ENCODE measurements around the gene CAPN8. TPM values are rescaled to one million over a fixed set of nuclear protein-coding genes. Genes with fewer than 3 reads are reported as not detected.

Gene CAPN8
- total and polyA plus RNA-seq, 2 experiments from 2014 or later, result 0.15 TPM; not detected in 1

DNA sequence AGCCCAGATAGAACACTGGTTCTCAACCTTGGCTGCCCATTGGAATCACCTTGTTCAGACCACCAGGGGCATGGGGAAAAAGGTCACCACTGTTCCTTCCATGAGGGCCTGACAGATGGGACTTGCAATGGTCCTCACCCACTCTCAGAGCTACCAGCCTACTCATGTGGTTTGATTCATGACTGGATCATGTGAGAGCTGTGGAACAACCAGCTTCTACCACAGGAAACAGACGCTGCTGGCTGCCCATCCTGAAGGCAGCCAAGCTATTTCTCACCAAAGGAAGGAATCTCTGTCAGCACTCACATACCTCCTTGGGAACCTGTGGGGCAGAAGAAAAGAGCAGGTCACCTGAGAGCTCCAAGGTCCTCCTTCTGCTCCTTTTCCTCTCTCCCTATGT lies 53.6 kb downstream of the CAPN8 start:
- TF ChIP-seq, protein P1, sequence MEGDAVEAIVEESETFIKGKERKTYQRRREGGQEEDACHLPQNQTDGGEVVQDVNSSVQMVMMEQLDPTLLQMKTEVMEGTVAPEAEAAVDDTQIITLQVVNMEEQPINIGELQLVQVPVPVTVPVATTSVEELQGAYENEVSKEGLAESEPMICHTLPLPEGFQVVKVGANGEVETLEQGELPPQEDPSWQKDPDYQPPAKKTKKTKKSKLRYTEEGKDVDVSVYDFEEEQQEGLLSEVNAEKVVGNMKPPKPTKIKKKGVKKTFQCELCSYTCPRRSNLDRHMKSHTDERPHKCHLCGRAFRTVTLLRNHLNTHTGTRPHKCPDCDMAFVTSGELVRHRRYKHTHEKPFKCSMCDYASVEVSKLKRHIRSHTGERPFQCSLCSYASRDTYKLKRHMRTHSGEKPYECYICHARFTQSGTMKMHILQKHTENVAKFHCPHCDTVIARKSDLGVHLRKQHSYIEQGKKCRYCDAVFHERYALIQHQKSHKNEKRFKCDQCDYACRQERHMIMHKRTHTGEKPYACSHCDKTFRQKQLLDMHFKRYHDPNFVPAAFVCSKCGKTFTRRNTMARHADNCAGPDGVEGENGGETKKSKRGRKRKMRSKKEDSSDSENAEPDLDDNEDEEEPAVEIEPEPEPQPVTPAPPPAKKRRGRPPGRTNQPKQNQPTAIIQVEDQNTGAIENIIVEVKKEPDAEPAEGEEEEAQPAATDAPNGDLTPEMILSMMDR (IDR thresholded peaks at IDR 0.05; ENCODE audit: low read depth, low read length), result no peak
- Histone ChIP-seq H3K9me3 (ENCODE audit: low read depth) (no peaks in the 10 kb centered on the region), H3K4me1 (ENCODE audit: low read depth) (peaks cover 5% of the 10 kb centered on the region), H3K27ac (no peak overlapping the region), H3K36me3 (no peaks in the 10 kb centered on the region), H3K27me3 (no peaks in the 10 kb centered on the region), H3K4me3 (no peak overlapping the region)
- DNase-seq (ENCODE audit: low read depth in 1 of 2, low spot score in 1 of 2), result no peak

DNA sequence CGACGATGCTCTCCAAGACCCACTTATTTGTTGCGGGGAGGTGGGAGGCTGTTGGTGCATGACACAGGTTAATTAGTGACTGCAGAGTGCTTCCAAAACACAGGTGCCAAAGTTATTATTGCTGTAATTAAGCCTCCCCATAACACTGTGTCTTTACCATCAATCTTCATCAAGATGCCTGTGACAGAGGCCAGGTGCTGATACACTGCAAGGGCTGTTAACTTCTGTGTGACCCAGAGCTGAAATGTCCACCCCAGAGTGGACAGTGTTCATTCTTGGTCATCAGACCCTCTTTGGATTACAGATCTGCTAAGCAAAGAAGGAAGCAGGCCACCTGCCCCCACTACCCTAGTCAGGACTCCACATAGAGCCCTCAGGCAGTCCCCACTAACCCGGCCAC lies 55.5 kb downstream of the CAPN8 start:
- DNase-seq (ENCODE audit: low read depth in 1 of 2, low spot score in 1 of 2), result no peak
- Histone ChIP-seq H3K27ac (peak overlapping the region; percentile 4), H3K4me3 (no peak overlapping the region), H3K4me1 (ENCODE audit: low read depth) (peaks cover 5% of the 10 kb centered on the region), H3K9me3 (ENCODE audit: low read depth) (no peaks in the 10 kb centered on the region), H3K36me3 (no peaks in the 10 kb centered on the region), H3K27me3 (no peaks in the 10 kb centered on the region)
- TF ChIP-seq, protein P1 (IDR thresholded peaks at IDR 0.05; ENCODE audit: low read depth, low read length), result no peak

DNA sequence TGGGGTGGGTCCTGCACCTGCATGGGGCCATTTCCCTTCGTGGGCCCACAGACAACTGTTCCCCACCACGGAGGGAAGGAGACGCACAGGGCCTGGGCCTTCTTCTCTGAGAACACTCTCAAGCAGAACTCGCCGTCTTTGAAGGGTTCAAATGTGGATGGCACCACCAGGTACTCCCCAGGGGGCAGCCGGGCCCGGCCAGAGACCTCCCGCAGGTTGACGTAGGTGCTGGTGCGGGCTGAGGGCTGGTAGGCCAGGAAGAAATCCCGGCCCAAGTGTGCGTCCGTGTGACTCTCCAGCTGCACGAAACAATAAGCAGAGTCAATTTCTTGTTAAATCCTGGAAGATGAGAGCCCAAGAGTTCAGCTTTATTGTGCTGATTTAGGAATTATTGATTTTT lies 56.4 kb downstream of the CAPN8 start:
- Histone ChIP-seq H3K4me3 (no peak overlapping the region), H3K36me3 (no peaks in the 10 kb centered on the region), H3K27me3 (no peaks in the 10 kb centered on the region), H3K9me3 (ENCODE audit: low read depth) (no peaks in the 10 kb centered on the region), H3K4me1 (ENCODE audit: low read depth) (peaks cover 5% of the 10 kb centered on the region), H3K27ac (peak overlapping the region; percentile 4)
- TF ChIP-seq, protein P1 (IDR thresholded peaks at IDR 0.05; ENCODE audit: low read depth, low read length), result no peak
- DNase-seq (ENCODE audit: low read depth in 1 of 2, low spot score in 1 of 2), result no peak

DNA sequence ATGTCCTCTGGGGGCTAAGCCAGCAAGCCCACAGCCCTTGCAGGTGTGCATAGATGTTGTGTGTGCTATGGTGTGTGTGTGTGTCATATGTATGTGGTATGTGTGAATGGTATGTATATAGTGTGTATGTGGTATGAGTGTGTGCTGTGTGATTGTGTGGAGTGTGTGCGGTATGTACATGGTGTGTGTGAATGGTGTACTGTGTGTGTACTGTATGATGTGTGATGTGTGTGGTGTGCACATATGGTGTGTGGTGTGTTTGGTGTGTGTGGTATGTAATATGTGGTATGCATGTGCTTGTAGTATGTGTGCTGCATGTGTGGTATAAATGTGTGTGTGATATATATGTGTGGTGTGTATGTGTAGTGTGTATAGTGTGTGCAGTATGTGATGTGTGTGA lies 107.0 kb downstream of the CAPN8 start:
- no peak for DNase-seq (ENCODE audit: low read depth in 1 of 2, low spot score in 1 of 2)
- Histone ChIP-seq H3K4me3 (no peak overlapping the region), H3K36me3 (no peaks in the 10 kb centered on the region), H3K27me3 (no peaks in the 10 kb centered on the region), H3K9me3 (ENCODE audit: low read depth) (no peaks in the 10 kb centered on the region), H3K4me1 (ENCODE audit: low read depth) (no peaks in the 10 kb centered on the region), H3K27ac (no peak overlapping the region)
- TF ChIP-seq, protein P1 (IDR thresholded peaks at IDR 0.05; ENCODE audit: low read depth, low read length), result no peak

DNA sequence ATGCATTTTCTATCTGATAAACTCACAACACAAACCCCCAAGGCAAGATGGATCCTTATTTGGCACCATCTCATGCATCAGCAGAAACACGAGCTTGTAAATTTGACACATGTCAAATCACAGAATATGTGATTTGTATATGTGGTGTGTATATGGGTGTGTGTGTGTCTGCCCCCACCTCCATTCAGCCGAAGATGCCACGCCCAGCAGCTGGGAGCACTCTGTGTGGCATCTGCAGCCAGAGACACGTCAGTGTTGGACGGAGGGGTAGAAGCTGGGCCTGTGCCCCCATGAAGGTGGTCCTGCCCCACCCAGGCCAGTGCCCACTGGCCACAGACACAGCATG lies 108.4 kb downstream of the CAPN8 start:
- TF ChIP-seq, protein P1 (IDR thresholded peaks at IDR 0.05; ENCODE audit: low read depth, low read length), result no peak
- Histone ChIP-seq H3K36me3 (no peaks in the 10 kb centered on the region), H3K4me1 (ENCODE audit: low read depth) (no peaks in the 10 kb centered on the region), H3K4me3 (no peak overlapping the region), H3K27me3 (no peaks in the 10 kb centered on the region), H3K27ac (no peak overlapping the region), H3K9me3 (ENCODE audit: low read depth) (no peaks in the 10 kb centered on the region)
- no peak for DNase-seq (ENCODE audit: low read depth in 1 of 2, low spot score in 1 of 2)
